HG03521 (cell line): ENCODE results near the gene MAP1LC3B.

Experiments
- ATAC-seq: cut with Tn5 transposase; IDR thresholded peaks from one replicate; pipeline ENCODE4 v1.9.1; 2021; ENCODE audit warnings: mild to moderate bottlenecking, moderate library complexity; ENCODE audit not compliant: unreplicated experiment

MAP1LC3B gene

GRCh38 chr16:87425941-87426340 lies 33.8 kb downstream of the MAP1LC3B start:
- no peak for ATAC-seq

GRCh38 chr16:87426423-87427215 lies 34.5 kb downstream of the MAP1LC3B start:
- no peak for ATAC-seq

GRCh38 chr16:87431926-87432325 lies 39.8 kb downstream of the MAP1LC3B start:
- ATAC-seq: no peak

GRCh38 chr16:87432330-87432915 lies 40.3 kb downstream of the MAP1LC3B start:
- ATAC-seq: no peak

- ATAC-seq: no peak
Measured at GRCh38 chr16:87434146-87434667, 42.1 kb downstream of the MAP1LC3B start.

GRCh38 chr16:87435372-87436224 lies 43.5 kb downstream of the MAP1LC3B start:
- no peak for ATAC-seq

- ATAC-seq: no peak
Measured at GRCh38 chr16:87436225-87437172, 44.4 kb downstream of the MAP1LC3B start.

GRCh38 chr16:87437327-87437726 lies 45.2 kb downstream of the MAP1LC3B start:
- no peak for ATAC-seq

GRCh38 chr16:87437911-87438610 lies 45.9 kb downstream of the MAP1LC3B start:
- ATAC-seq: no peak

GRCh38 chr16:87438611-87438985 lies 46.5 kb downstream of the MAP1LC3B start:
- no peak for ATAC-seq

GRCh38 chr16:87439926-87440325 lies 47.8 kb downstream of the MAP1LC3B start:
- ATAC-seq: no peak

- no peak for ATAC-seq
Measured at GRCh38 chr16:87441886-87442580, 49.9 kb downstream of the MAP1LC3B start.

GRCh38 chr16:87442581-87442966 lies 50.4 kb downstream of the MAP1LC3B start:
- no peak for ATAC-seq

- no peak for ATAC-seq
Measured at GRCh38 chr16:87443016-87443415, 50.9 kb downstream of the MAP1LC3B start.

- no peak for ATAC-seq
Measured at GRCh38 chr16:87443964-87444363, 51.8 kb downstream of the MAP1LC3B start.

GRCh38 chr16:87445486-87445885 lies 53.4 kb downstream of the MAP1LC3B start:
- ATAC-seq: no peak

- ATAC-seq: no peak
Measured at GRCh38 chr16:87446479-87446878, 54.3 kb downstream of the MAP1LC3B start.

- ATAC-seq: no peak
Measured at GRCh38 chr16:87447323-87447722, 55.2 kb downstream of the MAP1LC3B start.

GRCh38 chr16:87448866-87449265 lies 56.7 kb downstream of the MAP1LC3B start:
- ATAC-seq: no peak
